Fibroblast of the conjunctiva (primary cell): ENCODE results near the gene PRKAG3.

Experiments used
- DNase-seq: peaks from one replicate; pipeline ENCODE4 v3.0.0-alpha.2; 2010; ENCODE audit warnings: low read depth

Gene PRKAG3

DNA sequence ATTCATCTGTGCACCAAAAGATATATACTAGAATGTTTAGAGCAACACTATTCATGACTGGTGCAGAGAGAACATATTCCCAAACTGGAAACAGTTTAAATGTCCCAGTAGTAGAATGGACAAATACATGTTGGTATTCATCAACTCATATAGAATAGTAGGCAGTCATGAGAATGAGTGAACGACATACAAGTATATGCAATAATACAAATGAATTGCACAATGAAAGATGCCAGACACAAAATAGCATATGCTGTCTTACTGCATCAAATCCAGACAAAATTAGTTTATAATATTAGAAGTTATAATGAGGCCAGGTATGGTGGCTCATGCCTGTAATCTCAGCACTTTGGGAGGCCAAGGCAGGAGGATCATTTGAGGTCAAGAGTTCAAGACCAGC, 8.3 kb upstream of the PRKAG3 start:
- DNase-seq: no peak

DNA sequence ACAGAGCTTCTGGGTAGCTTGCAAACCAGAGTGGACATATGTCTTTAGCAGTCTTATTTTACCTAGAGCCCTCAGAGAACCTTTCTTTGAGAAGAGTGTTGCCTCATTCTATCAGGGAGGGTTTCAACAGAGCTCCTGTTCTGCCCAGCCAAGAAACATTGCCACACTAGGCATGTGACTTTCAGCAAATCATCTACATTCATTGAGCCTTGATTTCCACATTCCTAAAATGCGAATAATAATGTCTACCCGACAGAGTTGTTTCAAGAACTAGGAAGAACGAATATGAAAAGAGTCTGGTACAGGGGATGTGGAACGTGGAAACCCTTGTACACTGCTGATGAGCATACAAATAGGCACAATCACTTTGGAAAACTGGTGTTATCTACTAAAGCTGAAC, 7.8 kb upstream of the PRKAG3 start:
- peak; percentile 26 for DNase-seq

DNA sequence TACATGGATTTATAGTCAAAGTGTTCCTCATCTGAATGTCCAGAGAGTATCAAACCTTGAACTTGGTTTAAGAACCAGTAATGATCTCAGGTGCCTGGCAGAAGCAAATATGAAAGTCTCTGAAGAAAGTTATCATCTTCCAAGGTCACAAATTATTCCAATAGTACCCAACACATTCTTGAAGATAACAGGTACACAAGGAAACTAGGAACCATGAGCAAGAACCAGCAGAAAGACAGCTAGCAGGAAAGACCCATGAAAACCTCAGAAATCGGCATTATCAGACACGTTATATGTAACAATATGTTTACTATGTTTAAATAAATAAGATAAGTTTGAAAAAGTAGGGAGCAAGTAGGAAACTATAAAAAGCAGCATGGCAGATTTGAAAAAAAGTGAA, 5.9 kb upstream of the PRKAG3 start:
- DNase-seq: no peak

DNA sequence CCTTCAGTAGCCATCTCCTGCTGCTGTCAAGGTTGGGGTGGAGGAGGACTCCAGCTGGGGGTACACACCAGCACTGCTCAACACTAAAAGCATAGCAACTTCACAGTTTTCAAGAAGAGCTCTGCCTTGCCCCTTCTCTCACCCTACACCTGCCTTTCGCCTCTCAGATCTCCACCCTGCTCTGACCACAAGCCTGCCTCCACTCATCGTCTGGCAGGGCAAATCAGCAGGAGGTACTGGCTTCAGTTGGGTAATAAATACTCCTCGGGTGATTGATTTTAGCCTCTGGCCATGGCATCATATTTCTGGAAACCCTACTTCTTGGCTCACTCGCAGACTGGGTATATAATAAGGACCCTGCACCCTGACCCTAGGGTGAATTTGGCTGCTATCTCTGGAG, 3.1 kb upstream of the PRKAG3 start:
- no peak for DNase-seq

DNA sequence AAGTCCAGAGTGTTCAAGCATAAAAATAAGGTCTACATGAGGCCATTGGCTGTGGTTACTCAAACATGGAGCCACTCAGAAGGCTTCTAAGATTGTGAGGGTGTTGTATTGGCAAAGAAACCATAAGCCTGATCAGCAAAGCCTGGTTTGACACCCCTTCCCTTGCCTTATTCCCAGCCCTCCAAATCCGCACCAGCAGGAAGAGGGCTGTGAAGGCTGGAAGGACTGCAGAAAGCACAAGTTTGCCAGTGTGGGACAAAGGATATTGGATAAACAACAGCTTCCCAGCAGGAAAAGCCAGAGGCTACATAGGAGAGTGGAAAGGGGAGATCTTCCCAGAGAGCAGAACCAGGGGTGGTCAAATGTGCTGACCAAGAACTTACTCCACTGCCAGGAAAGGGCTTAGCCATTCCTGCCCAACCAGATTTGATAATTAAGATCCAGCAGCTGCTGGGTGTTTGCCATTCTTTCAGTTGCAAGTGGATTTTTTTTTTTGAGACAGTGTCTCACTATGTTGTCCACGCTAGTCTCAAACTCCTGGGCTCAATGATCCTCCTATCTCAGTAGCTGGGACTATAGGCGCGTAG, 1.5 kb upstream of the PRKAG3 start:
- DNase-seq: no peak

DNA sequence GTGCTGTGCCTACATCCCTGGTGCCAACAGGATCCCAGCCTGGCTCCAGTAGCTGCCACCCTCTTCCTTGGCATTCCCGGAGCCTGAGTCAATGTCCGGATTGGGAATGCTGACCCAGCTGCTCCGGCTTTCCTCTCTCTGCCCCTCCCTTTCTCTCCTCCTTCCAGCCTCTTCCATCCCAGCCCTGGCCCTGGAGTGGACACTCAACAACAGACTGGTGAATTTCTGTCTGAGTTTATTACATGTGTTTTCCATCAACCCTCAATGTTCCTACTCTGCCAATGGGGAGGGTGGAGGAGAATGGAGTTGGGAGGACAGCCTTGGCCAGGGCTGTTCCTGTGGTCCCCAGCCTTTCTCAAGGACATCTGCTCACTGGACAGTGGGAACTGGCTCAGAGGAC, 917 bp upstream of the PRKAG3 start:
- no peak for DNase-seq

DNA sequence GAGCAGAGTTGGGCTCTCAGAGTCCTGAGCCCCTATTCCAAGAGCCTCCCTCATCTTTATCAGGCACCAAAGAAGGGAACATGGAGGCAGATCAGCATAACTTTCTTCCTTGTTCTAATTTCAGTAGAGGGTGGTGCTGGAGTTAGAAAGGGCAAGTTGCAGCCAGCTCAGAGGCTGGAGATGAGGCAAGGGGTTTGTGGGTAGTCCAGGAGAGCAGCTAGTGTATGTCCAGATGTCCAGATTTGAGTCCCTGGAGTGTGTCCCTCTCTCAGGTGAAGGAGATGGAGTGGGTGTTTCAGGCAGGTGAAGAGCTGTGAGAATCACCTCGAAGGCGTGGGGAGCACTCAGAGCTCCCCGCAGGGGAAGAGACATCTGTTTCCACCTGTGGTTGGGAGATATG, 478 bp upstream of the PRKAG3 start:
- no peak for DNase-seq

DNA sequence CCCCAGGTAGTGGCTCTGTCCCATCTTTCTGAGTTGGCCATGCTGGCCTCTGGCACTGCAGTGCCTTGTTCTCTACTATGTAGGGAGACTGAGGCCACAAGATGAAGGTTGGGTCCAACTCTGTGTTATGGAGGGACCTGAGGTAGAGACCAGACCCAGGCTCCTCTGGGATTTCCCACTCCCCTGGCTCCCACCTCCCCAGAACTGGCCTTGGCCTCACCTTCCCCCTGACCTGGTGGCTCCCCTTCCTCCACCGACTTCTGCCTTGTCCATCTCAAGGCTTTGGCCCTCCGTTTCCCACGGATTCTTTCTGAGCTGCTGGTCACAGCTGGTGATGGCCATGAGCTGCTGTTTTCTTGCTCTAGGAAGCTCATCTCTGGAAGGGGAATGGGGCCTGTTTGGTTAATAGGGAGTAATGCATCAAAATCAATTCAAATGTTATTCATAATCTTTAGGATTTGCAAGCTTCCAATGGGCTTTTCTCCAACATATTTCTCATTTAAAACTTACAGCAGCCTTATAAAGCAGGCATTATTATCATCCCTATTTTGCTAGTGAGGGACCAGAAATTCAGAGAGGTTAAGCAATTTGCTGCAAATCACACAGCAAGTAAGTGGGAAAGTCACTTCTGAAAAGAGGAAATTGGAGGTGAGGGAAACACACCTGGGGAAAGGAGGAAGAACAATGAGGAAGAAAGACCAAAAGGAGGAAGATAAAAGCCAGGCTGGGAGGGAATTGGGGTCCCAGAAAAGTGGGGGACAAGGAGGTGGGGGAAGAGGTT, 887 bp downstream of the PRKAG3 start:
- no peak for DNase-seq

DNA sequence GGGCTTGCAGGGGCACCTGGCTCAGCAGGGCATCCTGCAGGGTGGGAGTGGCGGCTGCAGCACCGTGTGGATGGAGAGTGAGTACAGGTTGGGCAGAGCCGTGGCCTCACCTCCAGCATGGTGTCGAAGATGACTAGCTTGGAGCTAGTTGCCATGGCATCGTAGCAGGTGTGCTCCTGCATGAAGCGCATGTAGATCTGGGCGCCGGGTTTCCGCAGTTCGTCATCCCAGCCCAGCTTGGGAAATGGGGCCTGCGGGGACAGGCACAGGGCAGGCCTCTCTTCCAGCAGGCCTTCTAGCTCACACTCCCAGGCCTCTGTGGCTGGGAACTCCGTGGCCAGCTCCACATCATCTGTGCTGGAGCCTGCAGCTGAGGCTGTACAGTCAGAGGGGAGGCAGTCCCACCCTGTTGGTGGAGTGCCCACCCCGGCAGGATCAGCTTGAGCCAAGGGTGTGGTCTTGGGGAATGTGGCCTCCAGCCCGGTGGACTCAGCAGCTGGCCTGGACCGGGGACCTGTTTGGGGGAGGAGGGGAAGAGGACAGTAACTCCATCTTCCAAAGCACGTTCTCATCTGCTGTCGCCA, 1.6 kb downstream of the PRKAG3 start:
- no peak for DNase-seq

DNA sequence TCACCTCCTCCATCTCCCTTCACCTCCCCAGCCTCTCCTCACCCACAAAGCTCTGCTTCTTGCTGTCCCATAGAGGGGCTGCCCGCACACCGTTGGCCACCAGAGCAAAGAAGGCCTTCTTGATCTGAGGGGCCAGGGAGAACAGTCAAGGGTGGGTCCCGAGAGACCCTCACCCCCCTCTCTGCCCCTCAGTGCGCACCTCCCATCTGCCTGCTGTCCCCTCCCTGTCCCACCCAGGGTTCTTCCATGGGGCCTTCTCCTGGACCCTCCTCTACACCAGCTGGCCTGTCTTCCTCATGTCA, 3.2 kb downstream of the PRKAG3 start:
- DNase-seq: no peak

DNA sequence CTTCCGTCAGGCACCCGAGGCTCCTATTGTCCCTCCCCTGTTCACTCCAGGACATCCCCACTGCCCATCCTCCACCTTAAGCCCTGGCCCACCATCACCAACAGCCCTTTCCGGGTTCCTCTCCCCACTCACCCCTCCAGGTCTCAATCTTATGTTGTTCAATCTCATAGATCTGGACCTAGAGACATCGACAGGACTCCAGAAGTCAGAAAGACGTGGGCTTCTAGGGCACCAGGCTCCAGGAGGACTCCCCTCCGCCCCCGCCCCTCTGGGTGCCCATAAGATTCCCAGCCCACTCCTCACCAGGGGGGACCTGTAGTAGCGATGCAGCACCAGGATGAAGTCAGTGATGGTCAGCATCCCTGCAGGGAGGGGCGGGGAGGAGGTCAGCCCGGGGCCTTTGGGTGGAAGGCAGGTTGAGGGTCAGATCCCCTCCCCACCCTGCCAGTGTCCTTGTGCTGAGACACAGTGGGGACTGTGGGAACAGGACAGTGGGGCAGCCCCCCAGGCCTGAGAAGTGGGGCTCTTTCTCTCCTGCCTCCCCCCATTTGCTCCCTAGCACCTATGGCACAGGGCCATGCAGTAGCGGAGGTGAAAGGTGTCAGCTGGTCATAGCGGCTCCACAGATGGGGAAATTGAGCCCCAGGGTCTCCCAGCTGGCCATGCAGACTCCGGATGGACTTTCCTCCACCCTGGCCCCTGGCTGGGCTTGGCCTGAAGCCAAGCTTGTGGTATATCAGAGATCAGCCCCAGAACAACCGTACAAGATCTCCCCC, 3.7 kb downstream of the PRKAG3 start:
- DNase-seq: no peak

DNA sequence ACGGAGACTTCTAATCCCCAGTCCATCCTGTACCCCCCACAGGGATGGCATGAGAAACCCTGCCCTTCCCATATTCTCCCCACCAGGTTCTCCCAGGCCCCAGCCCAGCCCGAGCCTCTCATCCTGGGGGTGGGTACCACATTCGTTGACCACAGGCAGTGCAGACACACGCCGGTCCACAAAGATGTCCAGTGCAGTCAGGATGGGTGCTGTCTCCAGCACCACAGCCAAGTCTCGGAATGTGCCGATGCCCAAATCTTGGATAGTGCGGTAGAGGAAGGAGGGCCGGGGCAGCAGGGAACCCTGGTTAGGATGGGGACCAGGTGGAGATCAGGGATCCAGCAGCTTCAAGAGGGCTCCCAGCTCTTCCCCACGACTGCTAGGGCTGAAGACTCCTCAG, 4.8 kb downstream of the PRKAG3 start:
- DNase-seq: no peak

DNA sequence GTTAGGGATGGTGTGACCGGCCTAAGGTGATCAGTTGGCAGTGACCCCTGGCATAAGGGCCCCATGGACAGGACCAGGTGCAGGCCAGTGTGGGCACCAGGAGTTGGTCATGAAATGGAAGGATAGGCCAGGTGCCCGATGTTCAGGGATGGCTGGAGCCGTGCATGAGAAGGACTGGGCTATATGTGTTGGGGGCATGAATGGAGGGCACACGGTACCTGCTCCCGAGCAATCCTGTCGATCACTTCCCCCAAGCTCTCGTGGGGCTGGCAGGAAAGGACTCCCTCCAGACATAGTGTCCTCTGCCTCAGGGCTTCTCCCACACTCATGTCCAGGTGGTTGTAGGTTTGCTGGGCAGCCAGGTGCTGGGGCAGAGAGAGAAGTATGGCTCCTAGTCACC, 7.6 kb downstream of the PRKAG3 start:
- DNase-seq: no peak

DNA sequence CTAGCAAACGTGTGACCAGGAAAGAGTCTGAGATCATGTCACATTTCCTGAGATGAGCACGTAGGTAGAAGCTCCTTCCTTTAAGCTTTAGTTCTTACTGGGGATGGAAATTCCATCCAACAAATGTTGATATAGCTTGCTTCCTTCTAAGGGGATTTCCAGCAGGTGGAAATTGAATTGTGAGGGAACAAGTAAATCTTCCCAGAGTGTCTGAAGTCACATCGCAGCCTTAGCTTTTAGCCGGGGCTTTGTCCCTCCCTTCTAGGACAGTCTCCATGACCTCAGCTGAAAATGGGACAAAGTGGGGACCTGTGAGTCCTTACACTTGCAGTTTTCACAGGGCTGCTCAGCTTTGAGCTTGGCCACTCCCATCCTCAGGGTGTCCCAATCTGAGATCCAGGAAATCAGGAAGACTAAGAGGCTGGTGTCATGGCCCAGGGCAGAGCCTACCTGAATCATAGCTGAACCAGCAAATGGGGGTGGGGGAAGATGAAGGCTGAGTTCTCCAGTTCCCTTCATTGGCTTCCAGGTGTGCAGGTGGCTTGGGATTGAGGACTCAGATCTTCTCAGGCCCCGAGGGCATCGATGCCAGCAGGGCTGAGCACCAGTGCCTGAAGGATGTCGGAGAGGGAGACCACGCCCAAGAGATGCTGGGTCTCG, 8.3 kb downstream of the PRKAG3 start:
- no peak for DNase-seq

DNA sequence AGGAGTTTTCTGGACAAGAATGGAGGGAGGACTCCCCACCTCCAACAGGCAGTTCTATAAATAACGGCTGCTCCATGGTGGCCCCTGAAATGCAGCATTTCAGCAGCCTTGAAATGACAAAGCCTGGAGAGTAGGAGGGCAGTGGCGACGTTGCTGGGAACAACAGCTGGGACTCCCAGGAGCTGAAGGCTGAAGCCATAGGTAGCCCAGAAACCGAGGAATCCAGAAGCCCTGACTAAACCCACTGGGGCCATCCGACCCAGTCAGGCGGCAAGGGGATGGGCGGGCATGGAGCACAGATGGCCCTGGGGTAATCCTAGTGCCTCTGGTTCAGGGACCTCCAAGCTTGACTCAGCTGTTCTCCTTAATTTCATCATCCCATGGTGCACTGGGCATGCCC, 9.0 kb downstream of the PRKAG3 start:
- DNase-seq: no peak

DNA sequence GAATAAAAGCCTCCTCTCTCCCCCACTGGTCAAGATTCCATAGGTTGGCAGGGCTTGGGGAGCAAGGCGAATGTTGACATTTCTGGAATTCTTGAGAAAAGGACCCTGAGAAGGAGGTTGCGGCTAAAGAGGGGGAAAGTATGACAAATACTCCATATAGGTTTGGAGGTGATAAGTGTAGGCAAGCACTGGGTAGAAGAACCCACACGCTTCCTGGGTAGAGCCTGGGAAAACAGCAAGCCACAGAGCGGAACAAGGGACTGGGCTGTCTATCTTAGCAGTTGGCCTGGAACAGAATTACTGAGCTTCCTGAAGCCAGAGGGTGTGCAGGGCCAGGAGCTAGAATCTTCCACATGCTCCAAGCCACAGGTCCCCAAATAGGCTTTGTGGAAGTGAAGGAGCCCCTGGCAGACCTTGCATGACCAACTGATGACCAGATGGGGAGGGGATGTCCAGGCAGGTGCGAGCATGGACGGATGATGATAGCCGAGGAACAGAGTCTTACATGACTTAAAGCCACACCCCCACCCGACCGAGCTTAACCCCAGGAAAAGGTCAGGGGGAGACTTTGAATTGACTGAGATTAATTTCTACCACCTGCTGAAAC, 9.9 kb downstream of the PRKAG3 start:
- DNase-seq: no peak

DNA sequence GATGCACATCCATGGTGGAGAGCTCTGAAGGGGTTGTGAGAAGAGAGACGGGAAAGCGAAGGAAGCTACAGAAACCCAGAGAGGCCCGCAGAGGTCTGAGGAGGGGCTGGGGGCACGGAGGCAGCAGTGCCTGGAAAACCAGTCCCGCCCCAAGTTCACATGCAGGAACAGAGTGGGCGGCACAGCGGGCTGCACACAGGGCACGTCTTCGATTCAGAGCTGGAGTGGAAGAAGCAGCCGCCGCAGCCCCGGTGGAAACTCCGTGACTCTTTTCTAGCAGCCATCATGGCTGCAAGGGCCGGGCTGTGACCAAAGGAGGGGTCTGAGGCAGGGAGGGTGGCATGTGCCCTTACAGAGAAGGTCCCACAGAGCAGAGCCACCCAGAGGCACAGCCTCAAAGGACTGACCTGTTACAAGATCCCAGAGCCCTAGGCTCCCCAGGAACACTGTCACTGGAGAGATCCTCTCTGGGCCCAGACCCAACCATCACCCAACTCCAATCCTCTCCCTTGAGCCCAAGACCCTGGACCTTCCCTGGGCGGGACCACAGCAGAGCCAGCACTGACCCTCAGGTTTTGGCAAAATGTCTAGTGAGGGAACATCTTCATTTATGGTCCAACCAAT, 10.7 kb downstream of the PRKAG3 start:
- DNase-seq: no peak

DNA sequence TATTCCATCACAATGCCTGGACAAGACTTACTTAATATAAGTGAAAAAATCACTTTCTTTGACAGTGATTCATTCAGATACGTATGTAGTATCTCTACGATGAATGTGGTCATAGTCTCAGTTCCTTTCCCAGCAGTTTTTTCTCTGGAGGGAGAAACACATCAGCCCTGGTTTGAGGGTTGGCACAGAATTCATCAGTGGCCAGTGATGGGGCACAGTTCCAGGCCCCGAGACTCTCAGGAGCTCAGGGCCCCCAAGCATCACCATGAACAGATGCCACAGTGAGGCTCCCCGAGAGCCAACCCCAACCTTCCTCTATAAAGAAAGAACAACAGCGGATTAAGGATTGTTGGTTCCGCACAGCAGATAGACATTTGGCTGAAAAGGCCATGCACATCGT, 12.5 kb downstream of the PRKAG3 start:
- DNase-seq: no peak

DNA sequence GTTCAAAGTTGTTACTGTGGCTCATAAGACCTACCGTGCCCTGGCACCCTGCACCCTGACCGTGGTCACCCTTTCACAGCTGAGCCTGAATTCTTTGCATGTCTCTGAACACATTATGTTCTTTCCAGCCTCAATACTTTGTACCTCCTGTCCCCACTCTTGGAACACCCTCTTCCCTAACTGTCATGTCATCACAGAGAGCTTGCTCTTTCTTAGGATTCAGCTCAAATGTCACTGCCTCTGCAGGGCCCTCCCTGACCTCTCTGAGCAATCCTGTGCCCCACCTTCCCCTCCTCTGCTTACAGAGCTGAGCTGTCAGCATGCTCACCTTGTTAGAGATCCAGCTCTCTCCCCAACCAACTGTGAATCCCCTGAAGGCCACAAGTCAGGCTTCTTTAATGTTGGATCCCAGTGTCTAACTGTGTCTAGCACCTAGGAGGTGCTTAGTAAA, 15.0 kb downstream of the PRKAG3 start:
- no peak for DNase-seq

DNA sequence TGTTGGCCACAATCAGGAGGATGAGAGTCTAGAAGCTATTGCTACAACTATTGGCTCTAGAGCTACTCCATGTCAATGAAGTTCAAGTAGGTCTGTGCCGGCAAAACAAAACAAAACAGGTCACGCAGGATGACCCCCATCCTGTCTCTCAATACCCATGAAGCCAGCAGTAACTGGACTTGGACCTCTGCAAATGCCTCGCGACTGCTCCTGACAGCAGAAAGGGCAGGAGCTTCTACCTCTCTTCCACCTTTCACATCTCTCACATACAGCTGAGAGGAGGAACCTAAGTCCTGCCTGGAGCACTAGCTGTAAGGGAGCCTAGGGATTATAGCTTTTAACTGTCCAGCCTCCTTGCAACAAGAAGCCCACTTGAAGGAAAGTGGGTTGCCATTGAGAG, 16.0 kb downstream of the PRKAG3 start:
- no peak for DNase-seq

DNA sequence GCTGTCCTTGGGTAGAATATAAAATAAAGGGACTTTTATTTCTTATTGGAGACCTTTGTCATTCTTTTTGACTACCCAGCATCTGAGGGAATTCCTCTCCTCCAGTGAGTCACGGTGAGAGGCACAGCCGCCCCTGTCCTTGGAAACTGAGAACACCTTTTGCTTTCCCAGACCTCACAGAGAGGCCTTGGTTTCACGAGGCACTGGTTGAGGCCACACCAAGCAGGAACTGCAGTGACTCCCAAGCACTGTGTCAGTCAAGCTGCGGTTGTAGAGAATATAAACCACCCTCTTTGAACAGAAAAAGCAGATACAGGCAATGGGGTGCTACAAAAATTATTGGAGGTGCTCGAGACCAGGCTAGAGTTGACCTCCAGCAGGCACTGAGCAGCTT, 16.4 kb downstream of the PRKAG3 start:
- no peak for DNase-seq
